Transverse colon (tissue), 3 donors: ENCODE data around the gene ENAH.

Experiments
- CTCF ChIP-seq, 5 experiments: fragments of 200-600 bp in 3 of 5; fragments of 450-650 bp in 2 of 5; sonication (generic) in 3 of 5; IDR thresholded peaks; 1 replicate in 2 of 5; 2 replicates in 3 of 5; pipeline ENCODE4 v1.5.1; 2016 to 2017; ENCODE audit warnings: antibody characterized with exemption in 5 of 5, inconsistent platforms in 3 of 5, mild to moderate bottlenecking in 2 of 5, moderate library complexity in 1 of 5
- POLR2A ChIP-seq: fragments of 450-650 bp; IDR thresholded peaks from one replicate; pipeline ENCODE4 v1.6.1; 2016; ENCODE audit warnings: antibody characterized with exemption, mild to moderate bottlenecking, moderate library complexity

GRCh38 chr1:225519166-225519863 lies 133.6 kb downstream of the ENAH start:
- TF ChIP-seq CTCF (IDR thresholded peaks at IDR 0.05) (no peak), POLR2A (no peak)
